Mammary epithelial cell (primary cell): ENCODE results near the gene TBC1D22A.

Experiments
- EZH2 ChIP-seq: IDR thresholded peaks from 2 replicates; pipeline ENCODE4 v1.6.1; 2012; ENCODE audit warnings: low read length, inconsistent platforms, borderline replicate concordance
- TF ChIP-seq, protein P1 (sequence below), 2 donors: IDR thresholded peaks in 1 of 2; conservative IDR thresholded peaks in 1 of 2; 2 replicates each; pipeline ENCODE4 v1.5.1; 2011 to 2012; ENCODE audit warnings: inconsistent platforms in 2 of 2, low read length in 2 of 2, mild to moderate bottlenecking in 2 of 2, control low read depth in 1 of 2, low read depth in 1 of 2; ENCODE audit not compliant: insufficient read depth in 1 of 2; ENCODE audit errors: extremely low read depth in 1 of 2

DNA sequence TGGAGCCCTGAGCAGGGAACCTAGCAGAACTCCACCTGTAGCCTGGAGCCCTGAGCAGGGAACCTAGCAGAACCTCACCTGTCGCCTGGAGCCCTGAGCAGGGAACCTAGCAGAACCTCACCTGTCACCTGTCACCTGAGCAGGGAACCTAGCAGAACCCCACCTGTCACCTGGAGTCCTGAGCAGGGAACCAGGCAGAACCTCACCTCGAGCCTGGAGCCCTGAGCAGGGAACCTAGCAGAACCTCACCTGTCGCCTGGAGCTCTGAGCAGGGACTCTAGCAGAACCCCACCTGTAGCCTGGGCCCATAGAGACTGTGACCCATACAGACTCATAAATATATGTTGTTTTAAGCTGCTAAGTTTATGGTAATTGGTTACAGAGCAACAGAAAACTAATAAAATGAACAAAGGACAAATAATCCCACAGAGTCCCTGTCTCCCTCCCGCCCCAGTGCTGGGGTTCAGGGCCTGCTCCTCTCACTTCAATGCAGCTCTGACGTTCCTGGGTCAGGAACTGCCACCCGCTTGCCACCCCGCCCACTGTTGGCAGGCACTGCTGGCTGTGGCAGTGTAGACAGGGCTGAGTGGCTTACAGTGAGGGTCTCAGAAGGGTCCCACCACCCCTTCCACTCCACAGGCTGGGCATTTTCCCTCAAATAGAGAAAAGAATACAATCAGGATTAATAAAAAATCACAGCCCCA, 259.1 kb downstream of the TBC1D22A start:
- TF ChIP-seq, protein P1, sequence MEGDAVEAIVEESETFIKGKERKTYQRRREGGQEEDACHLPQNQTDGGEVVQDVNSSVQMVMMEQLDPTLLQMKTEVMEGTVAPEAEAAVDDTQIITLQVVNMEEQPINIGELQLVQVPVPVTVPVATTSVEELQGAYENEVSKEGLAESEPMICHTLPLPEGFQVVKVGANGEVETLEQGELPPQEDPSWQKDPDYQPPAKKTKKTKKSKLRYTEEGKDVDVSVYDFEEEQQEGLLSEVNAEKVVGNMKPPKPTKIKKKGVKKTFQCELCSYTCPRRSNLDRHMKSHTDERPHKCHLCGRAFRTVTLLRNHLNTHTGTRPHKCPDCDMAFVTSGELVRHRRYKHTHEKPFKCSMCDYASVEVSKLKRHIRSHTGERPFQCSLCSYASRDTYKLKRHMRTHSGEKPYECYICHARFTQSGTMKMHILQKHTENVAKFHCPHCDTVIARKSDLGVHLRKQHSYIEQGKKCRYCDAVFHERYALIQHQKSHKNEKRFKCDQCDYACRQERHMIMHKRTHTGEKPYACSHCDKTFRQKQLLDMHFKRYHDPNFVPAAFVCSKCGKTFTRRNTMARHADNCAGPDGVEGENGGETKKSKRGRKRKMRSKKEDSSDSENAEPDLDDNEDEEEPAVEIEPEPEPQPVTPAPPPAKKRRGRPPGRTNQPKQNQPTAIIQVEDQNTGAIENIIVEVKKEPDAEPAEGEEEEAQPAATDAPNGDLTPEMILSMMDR (conservative IDR thresholded peaks at IDR 0.05 in 1 of 2, IDR thresholded peaks at IDR 0.05 in 1 of 2; ENCODE audit: extremely low read depth in 1 of 2, insufficient read depth in 1 of 2, low read depth in 1 of 2, low read length in 2 of 2), result no peak
- TF ChIP-seq EZH2, result no peak
